NCI-H146 treated with DMSO at 0.1 percent for 48 hours (cell line): ENCODE results near the gene MYO9A.

ENCODE experiments used
- DNase-seq: peaks from one replicate; lab custom pipeline; 2025; ENCODE audit not compliant: unreplicated experiment; lab: John Stamatoyannopoulos, UW

Gene MYO9A

DNA sequence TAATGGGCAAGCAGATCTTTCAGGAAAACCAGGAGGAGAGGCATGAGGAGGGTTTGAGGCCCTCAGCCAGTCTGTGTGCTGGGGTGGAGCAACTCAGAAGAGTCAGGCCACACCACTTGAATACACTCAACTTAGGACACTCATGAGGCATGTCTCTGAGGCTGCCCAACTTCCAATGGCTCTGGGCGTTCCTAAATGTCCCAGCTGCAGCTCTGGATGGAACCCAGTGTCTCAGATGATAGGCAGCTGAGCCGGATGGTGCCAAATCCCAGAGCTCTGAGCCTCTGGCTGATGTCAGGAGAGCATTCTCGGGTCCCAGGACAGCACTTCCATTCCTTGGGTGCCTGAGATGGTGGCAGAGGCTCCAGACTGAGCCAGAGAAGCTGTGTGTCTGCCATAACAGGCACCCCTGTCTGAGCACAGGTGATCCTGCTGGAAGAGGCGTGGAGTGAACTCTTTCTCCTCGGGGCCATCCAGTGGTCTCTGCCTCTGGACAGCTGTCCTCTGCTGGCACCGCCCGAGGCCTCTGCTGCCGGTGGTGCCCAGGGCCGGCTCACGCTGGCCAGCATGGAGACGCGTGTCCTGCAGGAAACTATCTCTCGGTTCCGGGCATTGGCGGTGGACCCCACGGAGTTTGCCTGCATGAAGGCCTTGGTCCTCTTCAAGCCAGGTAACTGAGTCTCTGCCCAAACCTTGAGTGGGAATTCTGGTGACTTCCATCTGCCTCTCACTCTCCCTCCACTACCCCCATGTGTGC is 304.8 kb downstream of the MYO9A start:
- DNase-seq, result no peak

DNA sequence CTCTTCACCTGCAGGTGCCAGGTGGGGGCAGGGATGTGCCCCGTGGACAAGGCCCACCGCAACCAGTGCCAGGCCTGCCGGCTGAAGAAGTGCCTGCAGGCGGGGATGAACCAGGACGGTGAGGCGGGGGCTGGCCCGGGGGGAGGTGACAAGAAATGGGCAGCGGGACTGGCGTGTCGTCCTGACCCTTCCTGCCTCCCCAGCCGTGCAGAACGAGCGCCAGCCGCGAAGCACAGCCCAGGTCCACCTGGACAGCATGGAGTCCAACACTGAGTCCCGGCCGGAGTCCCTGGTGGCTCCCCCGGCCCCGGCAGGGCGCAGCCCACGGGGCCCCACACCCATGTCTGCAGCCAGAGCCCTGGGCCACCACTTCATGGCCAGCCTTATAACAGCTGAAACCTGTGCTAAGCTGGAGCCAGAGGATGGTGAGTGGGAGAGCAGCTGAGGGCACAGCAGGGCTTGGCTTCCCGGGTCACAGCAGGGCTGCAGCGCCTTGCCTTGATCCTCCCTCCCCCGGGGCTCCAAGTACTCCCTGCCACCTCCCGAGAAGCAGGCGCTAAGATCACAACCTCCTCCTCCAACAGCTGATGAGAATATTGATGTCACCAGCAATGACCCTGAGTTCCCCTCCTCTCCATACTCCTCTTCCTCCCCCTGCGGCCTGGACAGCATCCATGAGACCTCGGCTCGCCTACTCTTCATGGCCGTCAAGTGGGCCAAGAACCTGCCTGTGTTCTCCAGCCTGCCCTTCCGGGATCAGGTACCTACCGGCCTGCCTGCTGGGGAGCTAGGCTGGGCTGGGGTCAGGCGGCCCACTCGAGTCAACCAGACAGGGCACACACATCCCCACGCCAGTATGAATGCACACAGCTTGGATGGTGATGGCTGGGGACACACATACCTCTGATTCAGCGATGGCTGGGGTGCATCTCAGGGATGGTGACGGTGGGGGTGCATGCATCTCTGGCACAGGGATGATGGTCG is 305.9 kb downstream of the MYO9A start:
- no peak for DNase-seq

DNA sequence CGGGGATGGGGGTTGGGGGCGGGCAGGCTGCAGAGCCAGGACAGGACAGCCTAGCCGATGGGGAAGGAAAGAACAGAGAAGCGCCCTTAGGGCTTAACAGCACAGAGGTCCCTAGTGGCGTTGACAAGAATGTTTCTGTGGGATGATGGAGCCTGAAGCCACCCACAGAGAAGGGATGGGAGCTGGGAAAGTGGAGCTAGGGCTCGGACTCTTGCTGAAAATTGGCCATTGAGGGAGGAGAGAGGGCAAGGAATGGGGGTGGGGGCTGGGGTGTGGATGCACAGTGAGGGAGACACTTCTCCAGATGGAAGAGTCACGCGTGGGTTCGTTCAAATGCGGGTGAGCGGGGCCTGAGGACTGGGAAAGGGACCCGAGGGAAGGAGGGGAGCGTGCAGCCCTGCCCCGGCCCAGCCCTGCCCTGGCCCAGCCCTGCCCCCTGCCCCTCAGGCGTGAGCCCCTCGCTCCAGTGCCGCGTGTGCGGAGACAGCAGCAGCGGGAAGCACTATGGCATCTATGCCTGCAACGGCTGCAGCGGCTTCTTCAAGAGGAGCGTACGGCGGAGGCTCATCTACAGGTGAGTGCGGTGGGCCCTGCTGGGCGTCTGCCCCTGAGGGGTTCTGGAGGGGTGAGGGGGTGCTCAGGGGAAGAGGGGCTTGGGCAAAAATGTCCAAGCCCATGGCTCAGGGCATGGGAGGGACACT is 306.8 kb downstream of the MYO9A start:
- no peak for DNase-seq

DNA sequence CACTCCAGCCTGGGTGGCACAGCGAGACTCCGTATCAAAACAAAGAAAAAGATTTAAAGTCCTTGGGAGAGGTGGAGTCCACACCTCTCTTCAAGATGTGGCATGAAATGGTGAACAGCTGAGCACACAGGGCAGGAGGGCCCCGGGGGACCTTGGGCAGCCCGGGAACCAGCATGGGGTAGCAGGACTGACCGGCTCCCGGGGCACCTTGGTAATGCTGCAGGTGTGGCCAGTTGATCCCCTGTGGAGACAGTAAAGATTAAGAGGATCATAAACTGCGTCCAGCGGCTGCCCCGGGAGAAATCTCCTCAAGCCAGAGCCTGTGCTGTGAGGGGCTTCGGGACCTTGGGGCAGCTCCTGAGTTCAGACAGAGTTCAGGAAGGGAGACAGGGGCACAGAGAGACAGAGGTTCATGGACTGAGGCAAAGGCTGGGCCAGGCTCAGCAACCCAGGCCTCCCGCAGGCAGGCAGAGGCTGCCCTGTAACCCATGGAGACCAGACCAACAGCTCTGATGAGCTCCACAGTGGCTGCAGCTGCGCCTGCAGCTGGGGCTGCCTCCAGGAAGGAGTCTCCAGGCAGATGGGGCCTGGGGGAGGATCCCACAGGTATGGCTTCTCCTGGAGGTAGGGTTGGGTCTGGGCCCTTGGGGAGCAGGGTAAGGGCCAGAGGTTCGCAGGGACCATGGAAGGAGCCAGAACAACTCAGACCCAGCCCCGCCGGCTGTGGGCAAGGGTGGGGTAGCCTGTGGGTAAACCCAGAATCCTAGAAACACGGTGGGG is 307.5 kb downstream of the MYO9A start, which contains the start of gene NR2E3:
NR2E3 (plus strand) TSS at position 299 of the 780 bp plus-strand sequence; CDS start at position 489, 190 bp downstream.
- DNase-seq, result peak; percentile 67

DNA sequence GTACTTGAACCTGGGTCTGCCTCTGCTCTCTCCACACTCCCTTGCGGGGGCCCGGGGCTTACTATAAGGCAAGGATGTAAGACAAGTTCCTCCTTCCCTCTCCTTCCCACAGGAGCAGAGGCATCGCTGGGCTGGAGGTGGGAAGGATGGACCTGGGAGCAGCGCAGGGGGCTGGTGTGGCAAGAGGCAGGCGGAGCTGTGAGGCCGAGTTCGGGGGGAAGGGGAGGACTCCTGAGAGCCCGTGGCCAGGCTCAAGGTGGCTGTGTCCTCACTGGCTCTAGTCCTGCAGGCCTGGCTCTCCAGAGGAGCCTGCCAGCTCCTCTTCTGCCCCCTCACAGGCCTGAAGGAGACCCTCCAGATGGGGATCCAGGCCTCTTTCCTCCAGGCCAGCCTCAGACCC is 308.6 kb downstream of the MYO9A start:
- no peak for DNase-seq

DNA sequence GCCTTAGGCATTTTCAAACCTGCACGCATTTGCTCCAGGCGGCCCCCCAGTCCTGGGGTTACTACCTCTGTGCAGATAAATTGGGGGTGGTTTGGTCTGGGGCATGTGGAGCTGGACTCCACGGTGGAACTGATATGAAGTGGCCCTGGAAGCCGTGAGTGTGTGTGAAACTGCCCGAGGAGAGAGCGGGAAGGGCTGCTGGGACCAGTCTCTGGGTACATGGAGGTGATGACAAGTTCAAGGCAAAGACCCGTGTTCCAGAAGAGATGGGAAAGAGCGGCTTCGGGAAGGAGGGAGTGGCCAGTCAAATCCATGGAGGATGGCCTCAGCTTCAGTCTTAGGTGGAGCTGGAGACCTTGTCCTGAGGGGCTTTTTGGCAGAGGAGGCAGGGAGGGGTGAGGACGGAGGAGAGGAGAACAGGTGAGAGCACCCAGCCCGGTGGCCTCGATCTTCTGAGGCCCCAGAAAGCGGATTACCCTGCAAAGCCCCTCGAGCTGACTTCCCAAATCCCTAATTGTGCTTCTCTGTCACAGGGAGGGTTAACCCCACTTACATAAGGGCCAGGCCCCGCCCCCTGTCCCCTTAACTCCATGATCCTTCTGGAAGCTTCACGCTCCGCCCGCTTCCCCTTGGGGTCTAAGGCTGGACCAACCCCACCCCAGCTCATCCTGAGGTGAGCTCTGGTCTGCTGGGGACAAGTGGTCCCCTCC is 309.5 kb downstream of the MYO9A start:
- no peak for DNase-seq

DNA sequence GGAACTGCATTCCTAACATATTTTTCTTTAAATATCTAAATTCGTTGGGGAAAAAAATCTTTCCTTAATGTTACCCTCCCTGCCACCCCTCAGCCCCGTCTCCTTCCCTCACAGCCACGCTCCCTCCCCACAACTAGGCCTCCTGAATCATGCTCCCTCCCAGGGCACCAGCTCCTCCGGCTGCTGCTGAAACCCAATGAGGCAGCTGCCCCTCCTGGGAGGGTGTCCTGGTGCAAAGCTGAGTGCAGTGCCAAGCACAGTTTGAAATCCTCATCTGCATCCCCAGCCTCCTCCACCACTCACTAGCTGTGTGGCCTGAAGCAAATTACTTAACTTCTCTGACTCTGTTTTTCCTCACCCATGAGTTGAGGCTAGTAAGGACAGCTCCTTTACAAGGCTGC is 310.3 kb downstream of the MYO9A start:
- no peak for DNase-seq

DNA sequence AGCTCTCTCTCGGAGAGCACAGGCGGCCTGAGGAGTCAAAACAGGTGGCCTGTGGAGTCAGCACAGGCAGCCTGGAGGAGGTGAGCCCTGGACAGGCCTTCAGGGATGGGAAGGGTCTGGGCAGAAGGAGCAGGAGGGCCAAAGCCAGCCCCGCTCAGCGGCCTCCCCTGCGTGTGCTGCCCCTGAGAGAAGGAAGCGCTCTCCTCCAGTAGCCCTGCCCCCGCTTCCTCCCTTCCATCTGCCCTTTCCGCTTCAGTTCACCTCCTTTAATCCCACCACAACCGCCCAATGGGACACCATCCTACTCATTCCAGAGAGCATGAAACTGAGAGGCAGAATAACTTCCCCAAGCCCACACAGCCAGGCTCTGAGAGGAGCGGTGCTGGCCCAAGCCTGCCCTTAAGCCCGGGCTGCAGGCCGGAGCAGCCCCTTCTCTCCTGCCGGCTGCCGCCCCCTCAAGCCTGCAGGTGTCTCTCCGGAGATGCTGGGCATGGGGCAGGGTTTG is 310.8 kb downstream of the MYO9A start:
- DNase-seq, result no peak

DNA sequence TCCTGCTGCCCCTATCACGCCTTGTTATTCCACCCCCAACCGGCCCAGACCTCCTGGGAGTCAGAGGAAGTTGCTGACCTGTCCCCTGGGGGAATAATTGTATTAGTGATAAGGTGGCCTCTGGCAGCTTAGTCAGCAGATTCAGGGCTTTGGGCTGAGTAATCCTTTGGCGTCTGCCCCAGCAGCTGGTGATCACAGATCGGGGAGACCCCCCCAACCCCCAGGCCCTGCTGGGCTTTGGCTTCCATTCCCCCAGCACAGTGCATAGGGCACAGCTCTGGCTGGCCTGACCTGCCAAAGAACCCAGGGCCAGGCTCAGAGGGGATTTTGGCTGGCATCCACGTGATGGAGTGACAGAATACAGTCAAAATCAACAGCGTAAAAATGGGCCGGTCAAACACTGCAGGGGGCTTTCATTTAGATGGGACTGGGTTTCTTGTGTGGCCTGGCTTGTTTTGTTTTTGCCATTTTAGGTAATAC is 311.5 kb downstream of the MYO9A start:
- no peak for DNase-seq

DNA sequence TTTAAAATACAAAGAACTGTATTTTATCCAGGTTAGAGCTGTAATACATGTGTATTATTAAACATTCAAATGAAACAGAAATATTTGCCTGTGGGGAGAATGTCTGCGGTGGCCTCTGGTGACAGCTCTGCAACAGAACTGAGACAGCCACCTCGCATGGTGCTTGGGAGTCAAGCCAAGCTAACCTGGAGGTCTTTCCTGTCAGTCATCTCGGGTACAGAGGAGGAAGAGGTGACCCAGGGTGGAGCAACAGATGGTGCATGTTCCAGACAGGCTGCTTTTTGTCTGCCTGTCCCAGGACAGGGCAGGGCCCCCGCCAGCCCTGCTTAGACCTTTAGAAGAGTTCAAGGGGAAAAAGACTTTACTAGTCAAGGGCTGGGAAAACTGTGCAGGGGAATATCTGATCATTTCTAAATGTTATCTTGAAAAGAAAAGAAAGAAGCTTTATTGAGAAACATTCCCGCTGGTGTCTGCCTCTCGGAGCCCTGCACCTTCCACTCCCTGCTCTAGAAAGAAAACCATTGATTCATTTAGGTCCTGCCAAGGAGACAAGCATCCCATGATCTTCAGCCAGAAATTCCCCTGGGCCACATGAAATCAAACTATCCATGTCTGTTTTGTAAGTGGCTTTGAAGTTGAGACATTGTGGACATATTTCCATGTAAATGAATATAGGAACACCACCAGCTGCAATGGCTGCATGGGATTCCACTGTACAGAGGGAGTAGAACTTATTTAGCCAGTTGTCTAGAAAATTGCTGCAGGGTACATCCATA is 313.1 kb downstream of the MYO9A start:
- DNase-seq, result no peak

DNA sequence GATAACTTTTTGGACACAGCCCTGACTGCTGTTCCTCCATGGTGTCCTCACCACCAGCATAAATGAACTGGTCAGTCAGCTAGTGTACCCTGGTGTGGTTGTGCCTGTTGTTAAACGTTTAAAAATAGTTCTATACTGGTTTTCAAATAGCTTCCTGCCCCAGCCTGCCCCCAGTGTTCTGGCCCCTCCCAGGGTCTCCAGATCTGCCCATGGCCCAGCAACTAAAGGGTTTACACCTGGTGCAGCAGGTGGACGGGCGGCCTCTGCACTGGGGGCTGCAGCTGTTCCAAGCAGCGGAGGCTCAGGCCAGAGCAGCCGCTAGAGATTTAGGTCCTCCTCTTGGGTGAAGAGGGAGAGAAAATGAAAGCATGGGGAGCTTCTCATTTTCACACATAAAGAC is 313.7 kb downstream of the MYO9A start:
- DNase-seq, result peak; percentile 11

DNA sequence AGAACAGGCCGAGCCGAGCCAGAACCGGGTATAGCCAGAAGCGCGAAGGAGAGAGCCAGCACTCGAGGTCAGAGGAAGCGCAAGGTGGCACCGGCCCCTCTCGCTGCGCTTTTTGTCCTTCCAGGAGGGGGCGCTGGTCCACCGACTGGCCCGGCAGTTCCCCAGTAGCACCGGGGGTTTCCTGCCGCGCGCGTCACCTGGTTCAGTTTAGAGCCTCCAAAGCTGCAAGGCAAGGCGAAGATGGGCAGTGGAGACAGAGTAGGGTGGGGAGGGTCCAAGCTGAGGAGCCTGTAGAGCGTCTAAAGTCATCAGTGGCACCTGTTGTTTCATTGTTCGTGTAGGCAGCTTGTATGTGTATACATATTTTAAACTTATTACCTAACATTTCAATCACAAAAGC is 315.2 kb downstream of the MYO9A start:
- no peak for DNase-seq

DNA sequence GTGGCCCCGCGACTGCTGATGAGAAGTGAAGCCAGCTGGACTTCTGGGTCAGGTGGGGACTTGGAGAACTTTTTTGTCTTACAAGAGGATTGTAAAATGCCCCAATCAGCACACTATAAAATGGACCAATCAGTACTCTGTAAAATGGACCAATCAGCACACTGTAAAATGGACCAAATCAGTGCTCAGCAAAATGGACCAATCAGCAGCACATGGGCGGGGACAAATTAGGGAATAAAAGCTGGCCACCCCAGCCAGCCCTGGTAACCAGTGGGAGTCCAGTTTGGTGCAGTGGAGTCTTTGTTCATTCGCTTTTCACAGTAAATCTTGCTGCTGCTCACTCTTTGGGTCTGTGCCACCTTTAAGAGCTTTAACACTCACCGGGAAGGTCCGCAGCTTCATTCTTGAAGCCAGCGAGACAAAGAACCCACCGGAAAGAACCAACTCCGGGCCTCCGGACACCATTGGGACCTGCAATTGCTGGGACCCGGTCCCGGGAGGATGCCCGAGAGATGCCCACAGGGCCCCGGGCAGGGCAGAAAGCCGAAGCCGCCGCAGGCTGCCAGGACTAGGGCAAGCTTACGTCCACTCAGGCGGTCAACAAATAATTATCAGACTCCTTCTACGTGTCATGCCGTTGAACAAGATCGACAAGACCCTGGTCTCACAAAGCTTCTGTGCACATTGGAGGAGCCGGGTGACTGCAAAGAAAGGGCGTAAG is 315.9 kb downstream of the MYO9A start:
- DNase-seq, result no peak

DNA sequence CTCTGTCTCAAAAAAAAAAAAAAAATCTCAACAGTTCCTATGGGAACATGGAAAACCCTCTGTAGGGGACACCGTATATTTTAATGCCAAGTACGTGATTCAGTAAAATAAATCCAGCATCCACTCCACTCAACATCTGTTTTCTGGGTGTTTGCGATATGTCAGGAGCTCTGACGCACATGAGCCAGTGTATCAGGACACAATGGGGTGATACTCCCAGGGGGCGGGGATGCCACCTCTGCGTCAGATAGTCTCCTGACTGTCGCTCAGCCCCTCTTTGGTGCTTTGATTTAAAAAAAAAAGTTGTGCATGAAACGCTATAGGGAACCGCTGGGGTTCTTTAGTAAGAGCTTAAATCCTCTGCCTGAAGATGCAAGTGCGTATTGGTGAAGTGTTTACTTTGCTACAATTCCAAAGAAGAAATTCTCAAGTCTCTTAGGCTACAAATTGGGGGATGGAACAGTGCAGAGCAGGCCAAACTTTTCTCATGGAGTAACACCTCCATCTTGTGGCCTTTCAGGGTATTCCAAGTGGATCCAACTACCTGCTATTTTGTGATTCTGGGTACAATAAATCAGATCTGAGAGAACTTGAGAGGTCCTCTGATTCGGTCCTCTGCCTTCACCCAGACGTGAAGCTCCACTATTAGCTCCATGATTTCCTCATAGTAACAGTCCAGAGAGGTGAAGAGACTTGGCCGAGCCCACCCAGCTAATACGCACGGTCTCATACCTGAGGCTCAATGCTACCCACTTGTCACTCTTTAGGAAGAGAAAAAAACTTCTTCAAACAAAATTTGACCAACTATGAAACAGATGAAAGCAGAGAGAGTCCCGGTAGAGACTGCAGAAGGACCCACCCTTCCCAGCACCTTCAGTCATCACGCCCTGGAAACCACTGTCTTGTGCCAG is 316.9 kb downstream of the MYO9A start:
- DNase-seq, result no peak

DNA sequence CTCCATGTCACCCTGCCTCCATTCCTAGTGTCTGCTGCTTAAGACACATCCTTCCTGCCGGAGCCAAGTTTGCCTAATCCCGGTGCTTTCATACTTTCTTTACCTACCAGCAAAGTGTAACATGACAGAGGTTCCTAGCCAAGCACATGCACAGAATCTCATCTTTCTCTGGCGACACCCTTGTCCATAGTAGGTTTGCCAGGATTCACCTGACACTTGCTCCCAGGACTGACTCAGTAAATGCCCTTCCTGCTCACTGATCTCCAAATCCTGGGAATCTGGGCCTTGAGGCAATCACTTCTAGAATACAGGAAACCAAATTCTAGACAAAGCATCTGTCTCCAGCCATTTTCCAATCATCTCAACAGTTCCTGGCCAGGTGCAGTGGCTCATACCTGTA is 317.8 kb downstream of the MYO9A start:
- DNase-seq, result no peak

DNA sequence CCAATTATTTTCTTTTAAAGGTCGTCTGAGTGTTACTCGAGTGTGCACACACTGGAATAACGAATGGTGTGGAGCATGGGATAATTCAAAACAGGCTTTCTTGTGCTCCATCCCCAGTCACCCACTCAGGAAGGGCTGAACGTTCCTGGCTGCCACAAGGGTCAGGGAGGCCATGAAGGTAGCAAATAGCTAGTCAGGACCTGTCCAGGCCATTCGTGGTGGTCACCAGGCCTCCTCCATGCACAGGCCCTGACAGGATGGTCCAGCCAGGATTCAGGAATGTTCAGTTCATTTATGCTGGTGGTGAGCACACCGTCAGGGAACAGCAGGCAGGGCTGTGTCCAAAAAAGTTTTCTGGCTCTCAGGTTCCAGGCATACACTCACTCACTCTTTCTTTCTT is 319.3 kb downstream of the MYO9A start:
- no peak for DNase-seq

DNA sequence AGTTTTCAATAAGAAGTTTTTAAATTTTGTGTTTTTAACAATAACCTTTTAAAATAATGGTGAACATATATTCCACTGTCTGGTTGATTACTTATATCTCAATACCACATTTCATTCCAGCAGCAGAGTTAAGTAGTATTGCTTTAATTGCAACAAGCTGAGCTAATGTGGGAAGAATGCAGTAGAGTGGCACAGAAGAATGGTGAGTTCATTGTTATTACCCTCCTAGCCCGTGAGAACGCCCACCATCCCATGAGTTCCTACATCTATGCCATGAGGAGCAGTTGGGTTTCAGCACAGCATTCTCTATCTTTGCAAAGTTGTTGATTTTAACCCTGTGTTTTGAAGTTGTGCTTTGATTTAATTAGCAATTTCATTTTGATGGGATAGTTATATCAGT is 325.4 kb downstream of the MYO9A start:
- no peak for DNase-seq
